Ishikawa (cell line): ENCODE measurements around the gene OR51D1.

Experiments
- CEBPB ChIP-seq: IDR thresholded peaks from 2 replicates; pipeline ENCODE4 v1.6.1; 2012
- CREB1 ChIP-seq: IDR thresholded peaks from 2 replicates; pipeline ENCODE4 v1.6.1; 2012; ENCODE audit warnings: low read depth
- EP300 ChIP-seq: IDR thresholded peaks from 2 replicates; pipeline ENCODE4 v1.6.1; 2012; ENCODE audit warnings: borderline replicate concordance
- FOXM1 ChIP-seq: IDR thresholded peaks from 2 replicates; pipeline ENCODE4 v1.6.1; 2012; ENCODE audit warnings: low read depth, borderline replicate concordance
- RAD21 ChIP-seq: IDR thresholded peaks from 2 replicates; pipeline ENCODE4 v1.6.1; 2012; ENCODE audit warnings: low read depth
- TAF1 ChIP-seq: IDR thresholded peaks from 2 replicates; pipeline ENCODE4 v1.6.1; 2012; ENCODE audit warnings: low read depth, mild to moderate bottlenecking
- USF1 ChIP-seq: IDR thresholded peaks from 2 replicates; pipeline ENCODE4 v1.6.1; 2012
- ZBTB7A ChIP-seq: IDR thresholded peaks from 2 replicates; pipeline ENCODE4 v1.6.1; 2012; ENCODE audit warnings: low read depth

DNA sequence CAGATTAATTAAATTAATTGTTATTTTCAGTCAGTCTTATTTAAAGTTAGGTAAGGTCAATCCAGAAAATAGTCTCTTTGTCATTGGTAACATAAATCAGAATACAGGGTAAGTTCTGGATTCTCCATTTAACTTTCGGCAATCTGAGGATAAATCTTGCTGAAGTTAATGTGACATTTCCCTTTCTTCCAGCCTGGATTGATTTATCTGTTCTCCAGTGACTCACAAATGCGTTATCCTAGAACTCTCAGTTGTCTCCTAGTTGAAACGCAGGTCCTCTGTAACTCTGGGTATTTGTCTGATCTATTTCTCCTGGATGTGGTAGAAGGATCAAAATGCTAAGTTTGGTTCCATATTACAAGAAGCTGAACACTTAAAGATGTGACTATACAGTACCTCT, 27.5 kb downstream of the OR51D1 start:
- TF ChIP-seq ZBTB7A (no peak), TAF1 (no peak), USF1 (no peak), RAD21 (no peak), EP300 (no peak), FOXM1 (no peak), CREB1 (no peak), CEBPB (no peak)
